BJ (cell line): Measurements from ENCODE around the gene BCAS3. TPM values are rescaled to one million over a fixed set of nuclear protein-coding genes. Genes with fewer than 3 reads are reported as not detected.

ENCODE experiments used
- CTCF ChIA-PET: fragments of 350-600 bp; formaldehyde crosslinking; extraction: SDS; loops from one replicate; lab custom pipeline; 2021; ENCODE audit warnings: antibody characterized with exemption, inconsistent platforms; lab: Yijun Ruan, JAX
- POLR2A ChIA-PET: fragments of 300-600 bp; sonication (Branson Sonifier 250); formaldehyde crosslinking; extraction: SDS; loops from one replicate; lab custom pipeline; 2021; ENCODE audit warnings: antibody characterized with exemption; lab: Charles Lee
- DNase-seq: peaks from one replicate; pipeline ENCODE4 v3.0.0-alpha.2; 2011; ENCODE audit warnings: low read depth
- H3K27me3 ChIP-seq: 2 replicates; pipeline ENCODE4 v1.6.0; 2011; ENCODE audit warnings: low read length; ENCODE audit not compliant: control insufficient read depth, insufficient read depth
- H3K36me3 ChIP-seq: 2 replicates; pipeline ENCODE4 v1.5.1; 2011; ENCODE audit warnings: low read length; ENCODE audit not compliant: control insufficient read depth, insufficient read depth
- H3K4me3 ChIP-seq: 2 replicates; pipeline ENCODE4 v1.5.1; 2011; ENCODE audit warnings: low read depth, mild to moderate bottlenecking, control low read depth, low read length
- CTCF ChIP-seq: IDR thresholded peaks from 2 replicates; pipeline ENCODE4 v1.5.1; 2011; ENCODE audit warnings: low read depth, mild to moderate bottlenecking, control low read depth, inconsistent platforms, low read length, moderate library complexity; ENCODE audit not compliant: insufficient read depth
- polyA plus RNA-seq: library from polyadenylated mRNA; depleted of rRNA; stranded (reverse); fragments of >200 nt; gene quantifications from 2 replicates; pipeline ENCODE4 v1.2.3, GENCODE V29; 2011

BCAS3 gene
- polyA plus RNA-seq, 1 experiment: 19.5 TPM

- CTCF ChIA-PET: no interaction called here
- POLR2A ChIA-PET: no interaction called here
- Histone ChIP-seq H3K27me3 (no peaks in the 10 kb centered on the region), H3K4me3 (no peak overlapping the region), H3K36me3 (no peaks in the 10 kb centered on the region)
- DNase-seq: no peak
- no peak for TF ChIP-seq CTCF
These were observed 47.0 kb downstream of the BCAS3 start for GRCh38 chr17:60724647-60725046.

- Histone ChIP-seq H3K27me3 (no peaks in the 10 kb centered on the region), H3K4me3 (no peak overlapping the region), H3K36me3 (no peaks in the 10 kb centered on the region)
- ChIA-PET POLR2A (no interaction called here), CTCF (no interaction called here)
- DNase-seq: no peak
- TF ChIP-seq CTCF: no peak
These were observed 52.2 kb downstream of the BCAS3 start for GRCh38 chr17:60729854-60730253.

DNA sequence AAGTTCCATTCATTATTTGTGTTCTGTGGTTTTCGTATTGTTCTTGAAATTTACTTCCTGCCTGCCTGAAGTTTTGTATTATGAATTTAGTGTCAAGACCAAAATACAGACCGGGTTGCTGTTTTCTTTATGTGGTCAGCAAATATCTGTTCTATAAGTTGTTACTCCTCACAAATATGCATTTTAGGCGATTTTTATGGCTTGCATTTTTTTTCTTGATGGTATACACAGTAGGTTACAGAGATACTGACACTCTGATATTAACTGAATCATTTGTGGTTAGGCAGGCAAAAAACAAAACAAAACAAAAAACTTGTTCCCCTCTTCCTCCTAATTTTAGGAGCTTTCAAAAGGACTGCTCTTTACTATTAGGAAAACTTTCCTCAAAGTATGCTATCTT is 52.6 kb downstream of the BCAS3 start:
- no peak for TF ChIP-seq CTCF
- POLR2A ChIA-PET: no interaction called here
- Histone ChIP-seq H3K27me3 (no peaks in the 10 kb centered on the region), H3K4me3 (no peak overlapping the region), H3K36me3 (no peaks in the 10 kb centered on the region)
- CTCF ChIA-PET: interaction anchor here (0.7 to 0.8 kb wide), 2 partner anchors 16 to 593 kb away, joined by 3 read pairs; no protein-coding TSS in a partner anchor
- DNase-seq: no peak

GRCh38 chr17:60738287-60738686 is 60.6 kb downstream of the BCAS3 start:
- Histone ChIP-seq H3K4me3 (no peak overlapping the region), H3K36me3 (no peaks in the 10 kb centered on the region), H3K27me3 (no peaks in the 10 kb centered on the region)
- CTCF ChIA-PET: no interaction called here
- TF ChIP-seq CTCF: no peak
- DNase-seq: no peak
- POLR2A ChIA-PET: no interaction called here

- DNase-seq: no peak
- CTCF ChIA-PET: interaction anchor here (1.1 to 1.3 kb wide), 2 partner anchors 9 to 20 kb away, joined by 3 read pairs; no protein-coding TSS in a partner anchor
- Histone ChIP-seq H3K27me3 (no peaks in the 10 kb centered on the region), H3K4me3 (no peak overlapping the region), H3K36me3 (no peaks in the 10 kb centered on the region)
- POLR2A ChIA-PET: no interaction called here
- no peak for TF ChIP-seq CTCF
These were observed 62.9 kb downstream of the BCAS3 start for GRCh38 chr17:60740584-60740983.
